ENCODE results near the gene ROBO1. TPM values are rescaled to one million over a fixed set of nuclear protein-coding genes. Genes with fewer than 3 reads are reported as not detected.

ROBO1 gene
- total RNA-seq, 4 donors from 2014 or later, result 12.3 to 112 (median 27.1) TPM

DNA sequence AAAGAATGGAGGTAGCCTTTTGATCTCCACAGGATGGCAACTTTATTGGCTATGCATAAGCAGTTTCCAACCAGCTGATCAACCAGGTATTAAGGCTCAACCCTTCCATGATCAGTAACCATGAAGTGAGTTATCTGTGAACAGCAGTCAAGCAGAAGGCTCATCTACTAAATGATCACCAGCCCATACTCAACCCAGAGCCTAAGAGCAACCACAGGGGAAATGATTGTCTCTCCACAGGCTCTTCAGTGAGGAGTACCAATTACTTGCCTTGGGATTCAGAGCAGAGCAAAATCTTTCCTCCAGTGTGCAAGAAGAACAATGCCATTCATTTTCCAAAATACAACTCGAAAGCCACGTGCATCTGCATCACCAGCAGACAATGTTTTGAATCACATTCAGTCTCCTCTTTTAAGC, 754.8 kb downstream of the ROBO1 start:
- Histone ChIP-seq H3K27ac (no peak overlapping the region), H3K4me1 (no peaks in the 10 kb centered on the region), H3K4me3 (no peak overlapping the region), H3K27me3 (no peaks in the 10 kb centered on the region), H3K36me3 (no peaks in the 10 kb centered on the region), H3K9me3 (no peaks in the 10 kb centered on the region)
- TF ChIP-seq POLR2A (IDR thresholded peaks at IDR 0.05), result no peak
- TF ChIP-seq, protein P1, sequence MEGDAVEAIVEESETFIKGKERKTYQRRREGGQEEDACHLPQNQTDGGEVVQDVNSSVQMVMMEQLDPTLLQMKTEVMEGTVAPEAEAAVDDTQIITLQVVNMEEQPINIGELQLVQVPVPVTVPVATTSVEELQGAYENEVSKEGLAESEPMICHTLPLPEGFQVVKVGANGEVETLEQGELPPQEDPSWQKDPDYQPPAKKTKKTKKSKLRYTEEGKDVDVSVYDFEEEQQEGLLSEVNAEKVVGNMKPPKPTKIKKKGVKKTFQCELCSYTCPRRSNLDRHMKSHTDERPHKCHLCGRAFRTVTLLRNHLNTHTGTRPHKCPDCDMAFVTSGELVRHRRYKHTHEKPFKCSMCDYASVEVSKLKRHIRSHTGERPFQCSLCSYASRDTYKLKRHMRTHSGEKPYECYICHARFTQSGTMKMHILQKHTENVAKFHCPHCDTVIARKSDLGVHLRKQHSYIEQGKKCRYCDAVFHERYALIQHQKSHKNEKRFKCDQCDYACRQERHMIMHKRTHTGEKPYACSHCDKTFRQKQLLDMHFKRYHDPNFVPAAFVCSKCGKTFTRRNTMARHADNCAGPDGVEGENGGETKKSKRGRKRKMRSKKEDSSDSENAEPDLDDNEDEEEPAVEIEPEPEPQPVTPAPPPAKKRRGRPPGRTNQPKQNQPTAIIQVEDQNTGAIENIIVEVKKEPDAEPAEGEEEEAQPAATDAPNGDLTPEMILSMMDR (IDR thresholded peaks at IDR 0.05), result no peak
- no peak for DNase-seq
- intact Hi-C loops (cut with DNase I; ENCODE audit: low total_unique reads), result no loop called here

DNA sequence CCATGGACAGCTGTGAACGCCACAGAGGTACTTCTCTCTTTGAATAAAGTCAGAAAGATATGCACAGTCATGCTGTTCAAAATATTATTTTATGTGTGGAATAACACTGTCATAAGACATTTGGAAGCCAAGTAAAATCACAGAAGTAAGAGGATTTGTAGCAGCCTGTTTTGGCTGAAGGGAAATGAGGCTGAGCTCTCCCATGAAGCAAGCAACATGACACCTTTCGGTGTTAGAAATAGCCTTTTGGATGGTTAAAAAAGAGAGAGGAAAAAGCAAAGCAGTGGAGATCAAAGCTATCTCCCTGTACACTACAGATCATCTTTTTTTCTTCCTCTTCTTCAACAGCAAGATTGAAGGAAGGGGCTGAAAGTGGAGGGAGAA, 755.3 kb downstream of the ROBO1 start:
- Histone ChIP-seq H3K4me1 (no peaks in the 10 kb centered on the region), H3K27me3 (no peaks in the 10 kb centered on the region), H3K36me3 (no peaks in the 10 kb centered on the region), H3K9me3 (no peaks in the 10 kb centered on the region), H3K27ac (no peak overlapping the region), H3K4me3 (no peak overlapping the region)
- intact Hi-C loops (cut with DNase I; ENCODE audit: low total_unique reads), result no loop called here
- no peak for DNase-seq
- TF ChIP-seq POLR2A (IDR thresholded peaks at IDR 0.05), result no peak
- TF ChIP-seq, protein P1 (IDR thresholded peaks at IDR 0.05), result no peak

DNA sequence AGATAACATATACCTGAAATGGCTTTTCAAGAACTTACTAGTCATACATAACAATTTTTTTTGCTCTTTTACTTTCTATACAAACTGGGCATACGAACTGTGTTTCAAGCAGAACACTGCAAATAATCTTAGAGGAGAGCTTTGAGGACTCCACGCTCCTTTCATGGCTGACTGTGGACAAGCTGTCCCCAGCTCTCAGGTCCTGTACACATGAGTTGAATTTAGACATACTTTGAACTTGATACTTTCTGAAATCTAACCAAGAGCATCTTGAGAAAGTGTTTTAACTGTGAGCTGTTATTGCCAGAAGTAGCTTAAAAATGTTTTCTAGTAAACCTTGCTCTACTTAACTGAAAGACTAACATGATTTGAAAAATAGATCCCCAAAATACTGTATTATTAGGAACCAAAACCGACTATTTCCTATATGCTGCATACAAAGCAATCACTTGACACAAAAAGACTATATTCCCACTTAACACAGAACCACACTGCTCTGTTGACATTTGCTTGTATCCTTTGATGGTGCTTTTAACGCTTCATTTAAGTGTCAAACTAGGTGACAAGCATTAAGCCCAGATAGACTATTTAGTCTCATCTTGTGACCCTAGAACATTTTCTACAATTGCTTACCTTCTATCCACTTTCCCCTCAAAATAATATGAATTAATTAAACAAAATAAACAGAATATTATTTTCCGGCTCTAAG, 755.8 kb downstream of the ROBO1 start:
- Histone ChIP-seq H3K9me3 (no peaks in the 10 kb centered on the region), H3K4me3 (no peak overlapping the region), H3K4me1 (no peaks in the 10 kb centered on the region), H3K27ac (no peak overlapping the region), H3K27me3 (no peaks in the 10 kb centered on the region), H3K36me3 (no peaks in the 10 kb centered on the region)
- no peak for DNase-seq
- no peak for TF ChIP-seq POLR2A (IDR thresholded peaks at IDR 0.05)
- TF ChIP-seq, protein P1 (IDR thresholded peaks at IDR 0.05), result no peak
- intact Hi-C loops (cut with DNase I; ENCODE audit: low total_unique reads), result no loop called here

DNA sequence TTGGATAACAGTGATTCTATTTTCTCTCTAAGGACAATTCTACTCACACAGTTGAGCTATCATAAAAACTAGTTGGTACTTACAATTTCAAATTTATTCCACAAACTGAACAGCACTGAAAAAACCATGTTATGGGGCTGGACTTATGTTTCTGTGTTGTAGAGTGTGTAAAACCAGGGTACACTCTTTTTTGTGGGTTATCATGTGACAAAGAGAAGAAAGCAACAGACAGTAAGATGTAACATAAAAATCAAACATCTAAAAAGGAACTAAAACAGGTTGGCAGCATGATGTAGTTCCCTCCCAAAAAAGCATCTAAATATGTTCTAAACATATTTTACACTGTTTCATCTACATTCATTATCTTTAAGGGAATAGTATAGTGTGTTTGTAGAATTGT, 757.9 kb downstream of the ROBO1 start:
- intact Hi-C loops (cut with DNase I; ENCODE audit: low total_unique reads), result no loop called here
- DNase-seq, result no peak
- H3K27me3 ChIP-seq, result no peaks in the 10 kb centered on the region
- H3K4me3 ChIP-seq, result no peak overlapping the region
- no peaks in the 10 kb centered on the region for H3K9me3 ChIP-seq
- no peaks in the 10 kb centered on the region for H3K4me1 ChIP-seq
- no peaks in the 10 kb centered on the region for H3K36me3 ChIP-seq
- no peak overlapping the region for H3K27ac ChIP-seq
- TF ChIP-seq POLR2A (IDR thresholded peaks at IDR 0.05), result no peak
- TF ChIP-seq, protein P1 (IDR thresholded peaks at IDR 0.05), result no peak

DNA sequence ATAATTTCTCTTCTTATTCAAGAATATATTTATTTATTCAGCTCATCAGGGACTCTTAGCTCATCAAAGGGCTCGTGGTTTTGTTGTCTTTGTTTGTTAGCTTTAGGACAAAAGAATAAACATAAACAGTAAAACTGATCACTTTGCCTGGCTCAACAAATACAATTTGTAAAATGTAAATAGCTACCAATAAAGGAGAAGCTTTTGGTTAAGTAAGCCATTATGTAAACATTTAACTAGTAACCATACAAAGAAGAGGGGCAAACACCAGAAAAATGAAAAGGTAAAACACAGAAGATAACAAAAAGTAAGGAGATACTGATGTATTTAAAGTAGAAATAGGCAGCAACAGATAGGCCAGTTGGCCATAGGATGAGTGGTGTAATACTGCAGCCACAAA, 761.7 kb downstream of the ROBO1 start:
- Histone ChIP-seq H3K36me3 (no peaks in the 10 kb centered on the region), H3K27ac (no peak overlapping the region), H3K4me1 (no peaks in the 10 kb centered on the region), H3K4me3 (no peak overlapping the region), H3K9me3 (no peaks in the 10 kb centered on the region), H3K27me3 (no peaks in the 10 kb centered on the region)
- intact Hi-C loops (cut with DNase I; ENCODE audit: low total_unique reads), result no loop called here
- no peak for DNase-seq
- TF ChIP-seq, protein P1 (IDR thresholded peaks at IDR 0.05), result no peak
- no peak for TF ChIP-seq POLR2A (IDR thresholded peaks at IDR 0.05)
